H1 (cell line): ENCODE measurements around the gene MAFB. TPM values are rescaled to one million over a fixed set of nuclear protein-coding genes. Genes with fewer than 3 reads are reported as not detected.

Source experiments
- CTCF ChIA-PET: fragments of 300-600 bp; sonication (Branson Sonifier 250); formaldehyde crosslinking; loops from one replicate; lab custom pipeline; 2021; ENCODE audit not compliant: partially characterized antibody; lab: Charles Lee
- POLR2A ChIA-PET: fragments of 300-600 bp; sonication (Branson Sonifier 250); formaldehyde crosslinking; loops from one replicate; lab custom pipeline; 2021; ENCODE audit warnings: inconsistent platforms; ENCODE audit not compliant: partially characterized antibody; lab: Charles Lee
- DNase-seq, 2 experiments: peaks; one replicate each; pipeline versions ENCODE4 v3.0.0 to v3.0.0-alpha.2; 2010 to 2022; ENCODE audit warnings: low spot score in 2 of 2, low read depth in 1 of 2, mixed read lengths in 1 of 2
- FAIRE-seq: peaks from 2 replicates; lab custom pipeline; 2011; peaks lifted over from hg19 to GRCh38; lab: Jason Lieb, UNC
- H2AFZ ChIP-seq: 2 replicates; pipeline ENCODE4 v1.8.1; 2012; ENCODE audit warnings: low read length, inconsistent platforms
- H2AK5ac ChIP-seq: 2 replicates; pipeline ENCODE4 v1.6.1; 2013; ENCODE audit warnings: low read depth, low read length
- H2BK120ac ChIP-seq: replicated peaks from 2 replicates; pipeline ENCODE3; 2013; ENCODE audit warnings: low read depth, low read length, inconsistent platforms
- H2BK12ac ChIP-seq: 2 replicates; pipeline ENCODE4 v1.6.1; 2013; ENCODE audit warnings: low read depth, low read length
- H2BK15ac ChIP-seq: 2 replicates; pipeline ENCODE4 v1.6.1; 2013; ENCODE audit warnings: low read length
- H2BK20ac ChIP-seq: 2 replicates; pipeline ENCODE4 v1.6.1; 2013; ENCODE audit warnings: low read length
- H2BK5ac ChIP-seq: 2 replicates; pipeline ENCODE4 v1.6.1; 2013; ENCODE audit warnings: low read depth, low read length
- H3K14ac ChIP-seq: 2 replicates; pipeline ENCODE4 v1.6.1; 2013; ENCODE audit warnings: inconsistent platforms; ENCODE audit not compliant: insufficient read length
- H3K18ac ChIP-seq: 2 replicates; pipeline ENCODE4 v1.6.1; 2013; ENCODE audit warnings: low read length; ENCODE audit errors: extremely low read depth
- H3K23ac ChIP-seq: 2 replicates; pipeline ENCODE4 v1.6.1; 2013; ENCODE audit warnings: inconsistent platforms; ENCODE audit not compliant: insufficient read length
- H3K23me2 ChIP-seq: 2 replicates; pipeline ENCODE4 v1.6.1; 2013; ENCODE audit warnings: low read depth, low read length
- H3K27ac ChIP-seq: 2 replicates; pipeline ENCODE4 v1.6.1; 2011; ENCODE audit warnings: low read depth, low read length, inconsistent platforms
- H3K27me3 ChIP-seq, 4 experiments: replicated peaks in 1 of 4; 1 replicate in 1 of 4; 2 replicates in 3 of 4; pipeline versions ENCODE4 v1.6.1 to v1.8.1; 2011 to 2013; ENCODE audit warnings: low read length in 3 of 4, mild to moderate bottlenecking in 3 of 4, inconsistent platforms in 2 of 4, mixed read lengths in 2 of 4, moderate library complexity in 1 of 4; ENCODE audit not compliant: control insufficient read depth in 3 of 4, insufficient read depth in 3 of 4; ENCODE audit errors: extremely low read depth in 1 of 4
- H3K36me3 ChIP-seq, 4 experiments: 2 replicates each; pipeline versions ENCODE4 v1.6.1 to v1.8.1; 2011 to 2013; ENCODE audit warnings: mild to moderate bottlenecking in 4 of 4, low read length in 3 of 4, moderate library complexity in 2 of 4, control low read depth in 1 of 4, inconsistent platforms in 1 of 4; ENCODE audit not compliant: insufficient read depth in 4 of 4, control insufficient read depth in 2 of 4
- H3K4ac ChIP-seq: replicated peaks from 2 replicates; pipeline ENCODE3; 2013; ENCODE audit warnings: low read length, low read depth, mixed read lengths, inconsistent platforms; ENCODE audit not compliant: insufficient read length
- H3K4me1 ChIP-seq, 4 experiments: replicated peaks in 1 of 4; 1 replicate in 1 of 4; 2 replicates in 3 of 4; pipeline versions ENCODE4 v1.6.1 to v1.8.1; 2011 to 2013; ENCODE audit warnings: low read length in 3 of 4, inconsistent platforms in 2 of 4, mixed read lengths in 1 of 4; ENCODE audit not compliant: insufficient read depth in 4 of 4, control insufficient read depth in 3 of 4
- H3K4me2 ChIP-seq, 2 experiments: 2 replicates each; pipeline versions ENCODE4 v1.6.1 to v1.8.1; 2011 to 2013; ENCODE audit warnings: low read depth in 2 of 2, low read length in 2 of 2, control low read depth in 1 of 2, inconsistent platforms in 1 of 2, mild to moderate bottlenecking in 1 of 2; ENCODE audit not compliant: insufficient read depth in 1 of 2
- H3K4me3 ChIP-seq, 4 experiments: fragments of 200-600, 300-600 bp in 1 of 4; sonication (generic), shearing (Covaris generic), sonication (Bioruptor Twin) in 1 of 4; 2 replicates each; pipeline versions ENCODE4 v1.5.1 to v1.8.1; 2011 to 2016; ENCODE audit warnings: low read length in 4 of 4, low read depth in 3 of 4, control low read depth in 2 of 4, inconsistent platforms in 2 of 4, mild to moderate bottlenecking in 2 of 4, mixed read lengths in 1 of 4, moderate library complexity in 1 of 4; ENCODE audit not compliant: insufficient read depth in 2 of 4; ENCODE audit errors: extremely low read depth in 1 of 4
- H3K56ac ChIP-seq: replicated peaks from 2 replicates; pipeline ENCODE3; 2013; ENCODE audit warnings: low read depth, mild to moderate bottlenecking, mixed read lengths, low read length, inconsistent platforms; ENCODE audit not compliant: insufficient read length
- H3K79me1 ChIP-seq: 2 replicates; pipeline ENCODE4 v1.6.1; 2013; ENCODE audit warnings: low read depth, low read length, control low read depth
- H3K79me2 ChIP-seq, 2 experiments: 2 replicates each; pipeline versions ENCODE4 v1.6.1 to v1.8.1; 2012 to 2013; ENCODE audit warnings: low read length in 2 of 2, mild to moderate bottlenecking in 2 of 2, inconsistent platforms in 1 of 2; ENCODE audit not compliant: insufficient read depth in 2 of 2, control insufficient read depth in 1 of 2
- H3K9ac ChIP-seq, 4 experiments: replicated peaks in 1 of 4; 1 replicate in 1 of 4; 2 replicates in 3 of 4; pipeline versions ENCODE4 v1.6.1 to v1.8.1; 2011 to 2013; ENCODE audit warnings: low read depth in 3 of 4, low read length in 3 of 4, control low read depth in 2 of 4, mild to moderate bottlenecking in 2 of 4, moderate library complexity in 2 of 4, inconsistent platforms in 1 of 4; ENCODE audit errors: extremely low read depth in 1 of 4
- H3K9me3 ChIP-seq, 2 experiments: 2 replicates each; pipeline versions ENCODE4 v1.6.1 to v1.8.1; 2012 to 2013; ENCODE audit warnings: mild to moderate bottlenecking in 2 of 2, moderate library complexity in 2 of 2, control low read depth in 1 of 2, inconsistent platforms in 1 of 2, low read depth in 1 of 2, low read length in 1 of 2, mixed read lengths in 1 of 2; ENCODE audit not compliant: insufficient read depth in 2 of 2
- H4K20me1 ChIP-seq, 2 experiments: replicated peaks in 1 of 2; 2 replicates each; pipeline versions ENCODE3 to v1.8.1; 2011 to 2013; ENCODE audit warnings: inconsistent platforms in 2 of 2, low read length in 2 of 2, mild to moderate bottlenecking in 1 of 2; ENCODE audit not compliant: insufficient read depth in 2 of 2, control insufficient read depth in 1 of 2
- H4K5ac ChIP-seq: 2 replicates; pipeline ENCODE4 v1.6.1; 2013; ENCODE audit warnings: low read length, low read depth, mixed read lengths, inconsistent platforms; ENCODE audit not compliant: insufficient read length
- H4K8ac ChIP-seq: 2 replicates; pipeline ENCODE4 v1.8.0; 2013; ENCODE audit warnings: mild to moderate bottlenecking, moderate library complexity, low read length, inconsistent platforms; ENCODE audit not compliant: insufficient read depth; ENCODE audit errors: extremely low read depth
- H4K91ac ChIP-seq: replicated peaks from 2 replicates; pipeline ENCODE3; 2013; ENCODE audit warnings: low read length, mixed read lengths, inconsistent platforms; ENCODE audit not compliant: insufficient read length
- CEBPB ChIP-seq: IDR thresholded peaks from 2 replicates; pipeline ENCODE4 v1.6.1; 2012; ENCODE audit warnings: low read depth, low read length
- CTBP2 ChIP-seq: IDR thresholded peaks from 2 replicates; pipeline ENCODE4 v1.7.0; 2011; ENCODE audit warnings: borderline replicate concordance, mild to moderate bottlenecking, moderate library complexity, mixed read lengths, low read length; ENCODE audit not compliant: insufficient read depth, insufficient read length
- SP2 ChIP-seq: IDR thresholded peaks from 2 replicates; pipeline ENCODE4 v1.6.1; 2012; ENCODE audit warnings: mild to moderate bottlenecking, low read length, inconsistent platforms
- WGBS, 2 experiments: shearing (Covaris generic) in 1 of 2; methylation state at CpG; one replicate each; pipeline versions ENCODE4 v1.1.6 to v1.1.7; 2013 to 2015; ENCODE audit warnings: low lambda C conversion rate in 2 of 2, mixed read lengths in 2 of 2, inconsistent platforms in 1 of 2, low coverage in 1 of 2, missing lambda C conversion rate in 1 of 2; ENCODE audit not compliant: insufficient replicate concordance in 2 of 2, insufficient coverage in 1 of 2, insufficient read length in 1 of 2; ENCODE audit errors: extremely low coverage in 1 of 2, missing lambda C conversion rate in 1 of 2; 5-methylcytosine and 5-hydroxymethylcytosine counted together
- polyA plus RNA-seq, 7 experiments: library from polyadenylated mRNA; depleted of rRNA in 3 of 7; stranded (reverse) in 5 of 7; unstranded in 2 of 7; fragments of >200 nt in 5 of 7; fragments of 200-250 nt in 2 of 7; gene quantifications; 1 replicate in 5 of 7; 2 replicates in 1 of 7; 4 replicates in 1 of 7; pipeline versions ENCODE4 v1.2.1 to v1.2.3, GENCODE V29; 2011 to 2013; ENCODE audit warnings: missing spikeins in 2 of 7, mixed read lengths in 2 of 7
- total RNA-seq: library from RNA; stranded (reverse); fragmentation: NEBNext Ultra II Directional; extraction: Animal tissue kit (Norgen Biotek cat#: 25700); gene quantifications from 2 replicates; pipeline ENCODE4 v1.2.1, GENCODE V29; 2021

MAFB gene
- total and polyA plus RNA-seq, 2 of the 8 experiments (the other 6 are each of a cell fraction or from before 2014, with no cell fraction given): 0.83 to 1.8 TPM

DNA sequence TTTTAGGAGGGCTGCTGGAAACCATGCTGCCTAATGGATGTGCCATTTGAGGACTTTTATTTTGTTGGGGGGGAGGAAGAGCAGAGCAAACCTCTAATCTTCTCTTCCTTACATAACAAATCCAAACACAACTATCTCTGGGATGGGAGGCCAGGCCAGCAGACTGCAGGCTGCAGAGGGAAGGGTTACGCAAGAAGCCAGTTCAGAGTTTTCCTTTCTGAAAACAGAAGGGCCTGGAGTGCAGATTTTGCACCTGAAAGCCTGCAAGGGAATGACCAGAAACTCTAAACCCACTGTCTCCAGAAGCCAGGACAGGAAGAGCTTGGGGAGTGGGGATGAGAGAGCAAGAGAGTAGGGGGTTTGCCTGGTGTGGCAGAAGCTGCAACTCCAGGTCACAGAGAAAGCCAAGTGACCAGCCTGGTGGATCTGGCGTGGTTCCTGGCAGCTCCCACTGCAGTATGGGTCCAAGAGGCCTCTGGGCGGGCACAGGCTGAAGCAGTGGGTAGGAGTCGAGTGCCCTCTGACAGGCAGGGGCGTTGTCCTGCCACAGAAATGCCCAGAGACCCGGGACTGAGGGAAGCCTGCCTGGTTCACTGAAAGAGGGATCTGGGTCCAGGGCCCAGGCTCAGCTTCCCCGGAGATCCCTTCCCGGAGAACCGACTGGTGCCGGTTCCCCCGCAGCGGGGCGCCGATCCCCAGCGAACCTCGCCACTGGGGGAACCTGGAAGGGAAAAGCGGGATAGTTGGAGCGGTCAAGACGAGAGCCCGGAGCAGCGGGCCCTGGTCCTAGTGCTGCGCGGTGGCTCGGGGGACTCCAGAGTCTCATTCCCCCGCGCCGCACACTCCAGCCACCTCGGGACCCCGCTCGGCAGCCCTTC lies 6.7 kb downstream of the MAFB start:
- Histone ChIP-seq H2AK5ac (no peak overlapping the region), H3K9me3 (no peaks in the 10 kb centered on the region), H3K14ac (no peak overlapping the region), H4K5ac (no peak overlapping the region), H3K36me3 (peaks cover 0 to 5% (median under 1%) of the 10 kb centered on the region in 4 experiments; a peak in 2 of 8 replicates), H3K23ac (no peak overlapping the region), H2AFZ (no peak overlapping the region), H3K18ac (no peak overlapping the region), H3K4me1 (peaks cover 0 to 24% (median 8%) of the 10 kb centered on the region in 4 experiments; a peak in 5 of 7 replicates), H3K4ac (no peak overlapping the region), H2BK15ac (no peak overlapping the region; the same call in 1 of the 2 replicates), H2BK120ac (no peak overlapping the region), H3K56ac (no peak overlapping the region), H3K79me2 (no peaks in the 10 kb centered on the region), H3K79me1 (no peaks in the 10 kb centered on the region), H2BK5ac (no peak overlapping the region), H2BK20ac (0 out of 2 replicates have a peak overlapping the region, but pooled peaks have one; percentile 37), H3K4me3 (peak overlapping the region in 3 of 4 experiments; percentile 12 to 56 (median 51); a peak in 4 of 8 replicates), H3K27me3 (peaks cover 46 to 81% (median 75%) of the 10 kb centered on the region in 4 experiments), H2BK12ac (0 out of 2 replicates have a peak overlapping the region, but pooled peaks have one; percentile 11), H4K91ac (no peak overlapping the region), H4K20me1 (peaks cover 14 to 31% of the 10 kb centered on the region in 2 experiments), H3K9ac (no peak overlapping the region), H3K23me2 (peaks cover 5% of the 10 kb centered on the region; the same call in 1 of the 2 replicates), H4K8ac (peak overlapping the region; percentile 59; the same call in 1 of the 2 replicates), H3K27ac (no peak overlapping the region)
- CTCF ChIA-PET: interaction anchor here (0.6 to 1.5 kb wide), 4 partner anchors 10 to 153 kb away, joined by 3 to 4 read pairs (median 3); no protein-coding TSS in a partner anchor
- 8% methylated on average over 30 of the region's 30 CpGs; no CpG with 5 or more reads in 1 of the 2 experiments for WGBS, 2 experiments
- DNase-seq: peak in 1 of 2 experiments; percentile 60
- peak; percentile 39 for FAIRE-seq
- TF ChIP-seq SP2: no peak
- TF ChIP-seq CEBPB: peak; percentile 97
- TF ChIP-seq CTBP2: peak; percentile 91
- TF ChIP-seq, all 59 proteins: peak for 2
- H3K4me2 ChIP-seq: peak overlapping the region; percentile 67 to 76
- POLR2A ChIA-PET: interaction anchor here (0.8 kb wide), 1 partner anchor 17 kb away, joined by 3 read pairs; no protein-coding TSS in a partner anchor
